HCT116 (cell line): ENCODE data around the gene PCDHGB3. TPM values are rescaled to one million over a fixed set of nuclear protein-coding genes. Genes with fewer than 3 reads are reported as not detected.

Experiments used
- ATAC-seq: fragments of 200-7000 bp; cut with Tn5 transposase; 2 replicates; pipeline ENCODE4 v1.9.1; 2020; ENCODE audit warnings: mild to moderate bottlenecking, moderate library complexity
- BruUV-seq: library from RNA; stranded (reverse); fragments of 400-500 nt; replicated peaks from 2 replicates; lab custom pipeline; 2021; lab: Mats Ljungman, UMichigan
- CTCF ChIA-PET: fragments of 300-600 bp; sonication (Branson Sonifier 250); formaldehyde crosslinking; loops from one replicate; lab custom pipeline; 2021; ENCODE audit warnings: antibody characterized with exemption; lab: Charles Lee
- POLR2A ChIA-PET: fragments of 300-600, 350-600 bp; sonication (Branson Sonifier 250); formaldehyde crosslinking; loops from one replicate; lab custom pipeline; 2021; ENCODE audit warnings: antibody characterized with exemption; lab: Charles Lee
- RAD21 ChIA-PET, 2 experiments: fragments of 300-600 bp; sonication (Branson Sonifier 250); formaldehyde crosslinking; loops; one replicate each; lab custom pipeline; 2023; ENCODE audit warnings: low total read pairs in 2 of 2; ENCODE audit not compliant: uncharacterized antibody in 2 of 2, unreplicated experiment in 2 of 2, low non-redundant PET in 1 of 2; lab: Charles Lee
- DNase-seq: peaks from one replicate; pipeline ENCODE4 v3.0.0-alpha.2; 2010; ENCODE audit warnings: low read depth, low spot score
- H2AFZ ChIP-seq: fragments of 200-600 bp; shearing (Covaris generic), sonication (generic); 2 replicates; pipeline ENCODE4 v1.6.1; 2017; ENCODE audit warnings: low read depth, mixed run types, mixed read lengths, antibody characterized with exemption, low read length; ENCODE audit not compliant: poor library complexity, severe bottlenecking
- H3K27ac ChIP-seq: 2 replicates; pipeline ENCODE4 v1.5.1; 2012; ENCODE audit warnings: low read depth, low read length
- H3K27me3 ChIP-seq: fragments of 200-600 bp; sonication (generic); 2 replicates; pipeline ENCODE4 v1.6.1; 2016; ENCODE audit warnings: mixed run types, low read length, mixed read lengths; ENCODE audit not compliant: insufficient read depth
- H3K36me3 ChIP-seq, 2 experiments: fragments of 200-500 bp in 1 of 2; fragments of 200-600 bp in 1 of 2; sonication (Bioruptor generic) in 1 of 2; sonication (generic) in 1 of 2; 2 replicates each; pipeline versions ENCODE4 v1.5.1 to v1.6.1; 2014 to 2016; ENCODE audit warnings: low read length in 2 of 2, inconsistent platforms in 1 of 2, mixed read lengths in 1 of 2, mixed run types in 1 of 2; ENCODE audit not compliant: insufficient read depth in 2 of 2, control insufficient read depth in 1 of 2
- H3K4me1 ChIP-seq, 2 experiments: fragments of 200-600 bp in 1 of 2; sonication (generic) in 1 of 2; 2 replicates each; pipeline versions ENCODE4 v1.5.1 to v1.6.1; 2012 to 2017; ENCODE audit warnings: low read length in 2 of 2, inconsistent platforms in 1 of 2, mild to moderate bottlenecking in 1 of 2, mixed read lengths in 1 of 2, mixed run types in 1 of 2, moderate library complexity in 1 of 2; ENCODE audit not compliant: insufficient read depth in 2 of 2, control insufficient read depth in 1 of 2
- H3K4me2 ChIP-seq: fragments of 200-600 bp; sonication (generic); 2 replicates; pipeline ENCODE4 v1.6.1; 2017; ENCODE audit warnings: mixed run types, low read length, mixed read lengths
- H3K4me3 ChIP-seq, 2 experiments: fragments of 200-600 bp in 1 of 2; sonication (generic) in 1 of 2; replicated peaks in 1 of 2; 2 replicates each; pipeline ENCODE4 v1.5.1; 2011 to 2016; ENCODE audit warnings: low read length in 2 of 2, control low read depth in 1 of 2, low read depth in 1 of 2, mild to moderate bottlenecking in 1 of 2, mixed read lengths in 1 of 2, mixed run types in 1 of 2
- H3K79me2 ChIP-seq: fragments of 200-600 bp; sonication (generic); 2 replicates; pipeline ENCODE4 v1.6.1; 2017; ENCODE audit warnings: mild to moderate bottlenecking, mixed run types, low read length, moderate library complexity, mixed read lengths; ENCODE audit not compliant: insufficient read depth
- H3K9ac ChIP-seq: fragments of 200-600 bp; sonication (generic); 2 replicates; pipeline ENCODE4 v1.6.1; 2016; ENCODE audit warnings: low read length, mixed read lengths
- H3K9me2 ChIP-seq: fragments of 200-600 bp; sonication (generic), shearing (Covaris generic); 2 replicates; pipeline ENCODE4 v1.6.1; 2017; ENCODE audit warnings: mixed run types, mild to moderate bottlenecking, moderate library complexity; ENCODE audit not compliant: insufficient read depth
- H3K9me3 ChIP-seq, 2 experiments: fragments of 200-500 bp in 1 of 2; fragments of 200-600 bp in 1 of 2; sonication (Bioruptor generic) in 1 of 2; sonication (generic) in 1 of 2; 2 replicates each; pipeline ENCODE4 v1.6.1; 2014 to 2017; ENCODE audit warnings: low read length in 2 of 2, mixed read lengths in 2 of 2, inconsistent platforms in 1 of 2, low read depth in 1 of 2, mild to moderate bottlenecking in 1 of 2, mixed run types in 1 of 2, moderate library complexity in 1 of 2; ENCODE audit not compliant: control insufficient read depth in 1 of 2, insufficient read depth in 1 of 2
- H4K20me1 ChIP-seq: fragments of 200-600 bp; sonication (generic), shearing (Covaris generic); 2 replicates; pipeline ENCODE4 v1.6.1; 2017; ENCODE audit warnings: mixed run types, mild to moderate bottlenecking, moderate library complexity; ENCODE audit not compliant: insufficient read depth
- CBX3 ChIP-seq: IDR thresholded peaks from 2 replicates; pipeline ENCODE4 v1.6.1; 2012; ENCODE audit warnings: low read depth
- CEBPB ChIP-seq: IDR thresholded peaks from 2 replicates; pipeline ENCODE4 v1.6.1; 2012; ENCODE audit warnings: low read depth
- EZH2 ChIP-seq: fragments of 200-600 bp; sonication (generic); IDR thresholded peaks from 2 replicates; pipeline ENCODE4 v1.6.1; 2017; ENCODE audit warnings: antibody characterized with exemption, mixed run types
- EZH2phosphoT487 ChIP-seq: fragments of 200-600 bp; IDR thresholded peaks from 2 replicates; pipeline ENCODE4 v1.6.1; 2018; ENCODE audit warnings: antibody characterized with exemption, borderline replicate concordance
- FOSL1 ChIP-seq: IDR thresholded peaks from 2 replicates; pipeline ENCODE4 v1.6.1; 2012; ENCODE audit warnings: low read depth
- SP1 ChIP-seq: IDR thresholded peaks from 2 replicates; pipeline ENCODE4 v1.6.1; 2012; ENCODE audit warnings: low read depth
- TCF7L2 ChIP-seq: IDR thresholded peaks from 2 replicates; pipeline ENCODE4 v1.7.0; 2011; ENCODE audit warnings: borderline replicate concordance, inconsistent platforms; ENCODE audit not compliant: insufficient read depth, insufficient read length; ENCODE audit errors: extremely low read depth
- intact Hi-C: fragments of 100-400 bp; cut with micrococcal nuclease; formaldehyde crosslinking; loops from 2 replicates; pipeline ENCODE4 v1.10.0; 2022
- total RNA-seq: library from RNA; stranded (reverse); gene quantifications from one replicate; pipeline ENCODE4 v1.2.1, GENCODE V29; 2021; ENCODE audit not compliant: unreplicated experiment
- TF ChIP-seq, protein P1 (sequence below), 3 experiments: fragments of 200-600 bp in 1 of 3; sonication (generic) in 1 of 3; IDR thresholded peaks in 2 of 3; conservative IDR thresholded peaks in 1 of 3; 2 replicates each; pipeline ENCODE4 v1.5.1; 2012 to 2017; ENCODE audit warnings: low read depth in 2 of 3, low read length in 2 of 3, antibody characterized with exemption in 1 of 3, borderline replicate concordance in 1 of 3, control low read depth in 1 of 3, mild to moderate bottlenecking in 1 of 3, mixed read lengths in 1 of 3, mixed run types in 1 of 3, moderate library complexity in 1 of 3; ENCODE audit not compliant: insufficient read depth in 1 of 3
- TF ChIP-seq, protein P2 (sequence below): IDR thresholded peaks from 2 replicates; pipeline ENCODE4 v1.6.1; 2011; ENCODE audit warnings: mild to moderate bottlenecking, low read length, moderate library complexity; ENCODE audit not compliant: insufficient replicate concordance; ENCODE audit errors: extremely low read depth
- TF ChIP-seq, protein P3 (sequence below): IDR thresholded peaks from 2 replicates; pipeline ENCODE4 v1.6.1; 2012
- TF ChIP-seq, protein P4 (sequence below): IDR thresholded peaks from 2 replicates; pipeline ENCODE4 v1.6.1; 2012

PCDHGB3 gene
- total RNA-seq, 1 experiment from 2014 or later, result 0.10 TPM

DNA sequence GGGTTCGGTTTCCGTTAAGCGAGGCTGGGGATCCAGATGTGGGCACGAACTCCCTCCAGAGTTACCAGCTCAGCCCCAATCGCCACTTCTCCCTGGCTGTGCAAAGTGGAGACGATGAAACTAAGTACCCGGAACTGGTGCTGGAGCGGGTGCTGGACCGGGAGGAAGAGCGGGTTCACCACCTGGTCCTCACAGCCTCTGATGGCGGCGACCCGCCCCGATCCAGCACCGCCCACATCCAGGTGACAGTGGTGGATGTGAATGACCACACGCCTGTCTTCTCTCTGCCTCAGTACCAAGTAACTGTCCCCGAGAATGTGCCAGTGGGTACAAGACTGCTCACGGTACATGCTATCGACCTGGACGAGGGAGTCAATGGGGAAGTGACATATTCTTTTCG is 13.3 kb downstream of the PCDHGB3 start:
- intact Hi-C loops, result no loop called here
- Histone ChIP-seq H3K4me3 (no peak overlapping the region), H3K36me3 (no peaks in the 10 kb centered on the region), H3K4me2 (no peak overlapping the region), H3K9ac (no peak overlapping the region), H4K20me1 (no peaks in the 10 kb centered on the region), H3K27ac (no peak overlapping the region), H3K79me2 (no peaks in the 10 kb centered on the region), H3K4me1 (no peaks in the 10 kb centered on the region), H3K9me3 (no peaks in the 10 kb centered on the region; a peak in 2 of 4 replicates), H3K9me2 (no peaks in the 10 kb centered on the region), H3K27me3 (no peaks in the 10 kb centered on the region), H2AFZ (no peak overlapping the region)
- no peak for DNase-seq
- POLR2A ChIA-PET, result no interaction called here
- no TSS peak for BruUV-seq
- TF ChIP-seq FOSL1 (no peak), TCF7L2 (no peak), CBX3 (no peak), EZH2phosphoT487 (no peak), CEBPB (no peak), EZH2 (no peak), SP1 (no peak)
- TF ChIP-seq, protein P1, sequence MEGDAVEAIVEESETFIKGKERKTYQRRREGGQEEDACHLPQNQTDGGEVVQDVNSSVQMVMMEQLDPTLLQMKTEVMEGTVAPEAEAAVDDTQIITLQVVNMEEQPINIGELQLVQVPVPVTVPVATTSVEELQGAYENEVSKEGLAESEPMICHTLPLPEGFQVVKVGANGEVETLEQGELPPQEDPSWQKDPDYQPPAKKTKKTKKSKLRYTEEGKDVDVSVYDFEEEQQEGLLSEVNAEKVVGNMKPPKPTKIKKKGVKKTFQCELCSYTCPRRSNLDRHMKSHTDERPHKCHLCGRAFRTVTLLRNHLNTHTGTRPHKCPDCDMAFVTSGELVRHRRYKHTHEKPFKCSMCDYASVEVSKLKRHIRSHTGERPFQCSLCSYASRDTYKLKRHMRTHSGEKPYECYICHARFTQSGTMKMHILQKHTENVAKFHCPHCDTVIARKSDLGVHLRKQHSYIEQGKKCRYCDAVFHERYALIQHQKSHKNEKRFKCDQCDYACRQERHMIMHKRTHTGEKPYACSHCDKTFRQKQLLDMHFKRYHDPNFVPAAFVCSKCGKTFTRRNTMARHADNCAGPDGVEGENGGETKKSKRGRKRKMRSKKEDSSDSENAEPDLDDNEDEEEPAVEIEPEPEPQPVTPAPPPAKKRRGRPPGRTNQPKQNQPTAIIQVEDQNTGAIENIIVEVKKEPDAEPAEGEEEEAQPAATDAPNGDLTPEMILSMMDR (IDR thresholded peaks at IDR 0.05 in 2 of 3, conservative IDR thresholded peaks at IDR 0.05 in 1 of 3; ENCODE audit: borderline replicate concordance in 1 of 3, insufficient read depth in 1 of 3, low read depth in 2 of 3, low read length in 2 of 3), result no peak
- TF ChIP-seq, protein P2, sequence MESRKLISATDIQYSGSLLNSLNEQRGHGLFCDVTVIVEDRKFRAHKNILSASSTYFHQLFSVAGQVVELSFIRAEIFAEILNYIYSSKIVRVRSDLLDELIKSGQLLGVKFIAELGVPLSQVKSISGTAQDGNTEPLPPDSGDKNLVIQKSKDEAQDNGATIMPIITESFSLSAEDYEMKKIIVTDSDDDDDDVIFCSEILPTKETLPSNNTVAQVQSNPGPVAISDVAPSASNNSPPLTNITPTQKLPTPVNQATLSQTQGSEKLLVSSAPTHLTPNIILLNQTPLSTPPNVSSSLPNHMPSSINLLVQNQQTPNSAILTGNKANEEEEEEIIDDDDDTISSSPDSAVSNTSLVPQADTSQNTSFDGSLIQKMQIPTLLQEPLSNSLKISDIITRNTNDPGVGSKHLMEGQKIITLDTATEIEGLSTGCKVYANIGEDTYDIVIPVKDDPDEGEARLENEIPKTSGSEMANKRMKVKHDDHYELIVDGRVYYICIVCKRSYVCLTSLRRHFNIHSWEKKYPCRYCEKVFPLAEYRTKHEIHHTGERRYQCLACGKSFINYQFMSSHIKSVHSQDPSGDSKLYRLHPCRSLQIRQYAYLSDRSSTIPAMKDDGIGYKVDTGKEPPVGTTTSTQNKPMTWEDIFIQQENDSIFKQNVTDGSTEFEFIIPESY, result no peak
- TF ChIP-seq, protein P3, sequence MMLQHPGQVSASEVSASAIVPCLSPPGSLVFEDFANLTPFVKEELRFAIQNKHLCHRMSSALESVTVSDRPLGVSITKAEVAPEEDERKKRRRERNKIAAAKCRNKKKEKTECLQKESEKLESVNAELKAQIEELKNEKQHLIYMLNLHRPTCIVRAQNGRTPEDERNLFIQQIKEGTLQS, result no peak
- TF ChIP-seq, protein P4, sequence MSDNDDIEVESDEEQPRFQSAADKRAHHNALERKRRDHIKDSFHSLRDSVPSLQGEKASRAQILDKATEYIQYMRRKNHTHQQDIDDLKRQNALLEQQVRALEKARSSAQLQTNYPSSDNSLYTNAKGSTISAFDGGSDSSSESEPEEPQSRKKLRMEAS, result no peak
- CTCF ChIA-PET, result no interaction called here
- RAD21 ChIA-PET, result no interaction called here
- ATAC-seq, result no peak
